Erythroblast (primary cell): ENCODE results near the gene ATG16L1.

ENCODE experiments used
- GATA1 ChIP-seq: IDR thresholded peaks from 2 replicates; pipeline ENCODE4 v1.6.1; 2011; ENCODE audit warnings: low read depth, mild to moderate bottlenecking, control low read depth, low read length, moderate library complexity
- POLR2A ChIP-seq: IDR thresholded peaks from 2 replicates; pipeline ENCODE4 v1.6.1; 2011; ENCODE audit warnings: mild to moderate bottlenecking, low read length

- no peak for TF ChIP-seq POLR2A
- no peak for TF ChIP-seq GATA1
Measured at GRCh38 chr2:233281553-233281952, 30.1 kb downstream of the ATG16L1 start.
